ENCODE measurements around the gene YIPF1. TPM values are rescaled to one million over a fixed set of nuclear protein-coding genes. Genes with fewer than 3 reads are reported as not detected.

Gene YIPF1
- total and polyA plus RNA-seq, 4 donors = 19.9 to 33.3 (median 25.1) TPM

DNA sequence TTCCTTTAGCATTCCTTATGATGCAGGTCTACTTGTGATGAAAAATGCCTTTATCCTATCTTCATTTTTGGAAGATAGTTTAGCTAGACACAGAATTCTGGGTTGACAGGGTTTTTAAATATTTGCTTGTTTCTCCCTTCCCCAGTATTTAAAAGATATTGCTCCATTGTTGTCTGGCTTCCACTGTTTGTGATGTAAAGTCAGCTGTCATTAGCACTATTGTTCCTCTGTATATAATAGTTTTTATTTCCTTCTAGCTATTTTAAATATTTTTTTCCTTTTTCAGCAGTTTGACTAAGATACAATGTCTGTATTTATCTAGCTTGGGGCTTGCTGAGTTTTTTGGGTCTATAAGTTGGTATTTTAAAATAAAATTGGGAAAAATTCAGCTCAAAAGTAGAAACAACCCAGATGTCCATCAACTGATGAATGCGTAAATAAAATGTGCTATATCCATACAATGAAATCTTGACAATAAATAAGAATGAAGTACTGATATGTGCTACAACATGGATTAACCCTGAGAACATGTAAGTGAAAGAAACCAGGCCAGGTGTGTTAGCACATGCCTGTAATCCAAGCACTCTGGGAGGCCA lies 44.7 kb upstream of the YIPF1 start:
- TF ChIP-seq, protein P1, sequence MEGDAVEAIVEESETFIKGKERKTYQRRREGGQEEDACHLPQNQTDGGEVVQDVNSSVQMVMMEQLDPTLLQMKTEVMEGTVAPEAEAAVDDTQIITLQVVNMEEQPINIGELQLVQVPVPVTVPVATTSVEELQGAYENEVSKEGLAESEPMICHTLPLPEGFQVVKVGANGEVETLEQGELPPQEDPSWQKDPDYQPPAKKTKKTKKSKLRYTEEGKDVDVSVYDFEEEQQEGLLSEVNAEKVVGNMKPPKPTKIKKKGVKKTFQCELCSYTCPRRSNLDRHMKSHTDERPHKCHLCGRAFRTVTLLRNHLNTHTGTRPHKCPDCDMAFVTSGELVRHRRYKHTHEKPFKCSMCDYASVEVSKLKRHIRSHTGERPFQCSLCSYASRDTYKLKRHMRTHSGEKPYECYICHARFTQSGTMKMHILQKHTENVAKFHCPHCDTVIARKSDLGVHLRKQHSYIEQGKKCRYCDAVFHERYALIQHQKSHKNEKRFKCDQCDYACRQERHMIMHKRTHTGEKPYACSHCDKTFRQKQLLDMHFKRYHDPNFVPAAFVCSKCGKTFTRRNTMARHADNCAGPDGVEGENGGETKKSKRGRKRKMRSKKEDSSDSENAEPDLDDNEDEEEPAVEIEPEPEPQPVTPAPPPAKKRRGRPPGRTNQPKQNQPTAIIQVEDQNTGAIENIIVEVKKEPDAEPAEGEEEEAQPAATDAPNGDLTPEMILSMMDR (IDR thresholded peaks at IDR 0.05; ENCODE audit: control extremely low read depth, extremely low read depth) = no peak
- 97 to 98% methylated on average over 1 of the region's 1 CpG for WGBS, 2 donors
- Histone ChIP-seq H3K9me3 (ENCODE audit: control insufficient read depth in 4 of 4, insufficient read depth in 3 of 4, low read length in 3 of 4) (peaks cover 0 to 11% (median 3%) of the 10 kb centered on the region in 4 donors), H3K36me3 (ENCODE audit: control insufficient read depth in 4 of 4, insufficient read depth in 4 of 4, low read length in 4 of 4) (peaks cover 0 to 26% (median 12%) of the 10 kb centered on the region in 4 donors), H3K4me3 (no peak overlapping the region), H3K27ac (ENCODE audit: low read depth in 1 of 2, low read length in 1 of 2) (no peak overlapping the region), H3K27me3 (ENCODE audit: control insufficient read depth in 3 of 3, insufficient read depth in 3 of 3, low read length in 2 of 3) (no peaks in the 10 kb centered on the region), H3K9ac (ENCODE audit: insufficient read depth in 1 of 2, low read length in 2 of 2) (no peak overlapping the region), H3K4me1 (ENCODE audit: control insufficient read depth in 5 of 5, insufficient read depth in 5 of 5, low read length in 5 of 5) (peaks cover 0 to 2% (median 0%) of the 10 kb centered on the region in 5 donors)
- DNase-seq (no peak), ATAC-seq (ENCODE audit: insufficient read depth, low FRiP score) (no peak)

DNA sequence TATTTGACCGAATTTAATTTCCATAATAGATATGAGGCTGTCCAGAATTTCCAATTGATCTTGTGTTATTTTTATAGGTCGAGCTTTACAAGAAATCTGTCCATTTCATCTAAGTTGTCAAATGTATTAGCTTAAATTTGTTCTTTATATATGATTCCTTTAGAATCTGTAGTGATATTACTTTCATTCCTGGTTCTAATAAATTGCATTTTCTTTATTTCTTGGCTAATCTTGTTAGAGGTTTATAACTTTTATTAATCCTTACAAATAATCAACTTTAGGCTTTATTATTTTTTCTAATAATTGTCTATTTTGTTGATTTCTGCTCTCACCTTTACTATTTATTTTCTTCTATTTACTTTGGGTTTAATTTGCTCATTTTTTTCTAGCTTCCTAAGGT lies 41.9 kb upstream of the YIPF1 start:
- Histone ChIP-seq H3K4me1 (ENCODE audit: control insufficient read depth in 5 of 5, insufficient read depth in 5 of 5, low read length in 5 of 5) (no peaks in the 10 kb centered on the region), H3K27ac (ENCODE audit: low read depth in 1 of 2, low read length in 1 of 2) (no peak overlapping the region), H3K36me3 (ENCODE audit: control insufficient read depth in 4 of 4, insufficient read depth in 4 of 4, low read length in 4 of 4) (peaks cover 3 to 34% (median 21%) of the 10 kb centered on the region in 4 donors), H3K27me3 (ENCODE audit: control insufficient read depth in 3 of 3, insufficient read depth in 3 of 3, low read length in 2 of 3) (no peaks in the 10 kb centered on the region), H3K9me3 (ENCODE audit: control insufficient read depth in 4 of 4, insufficient read depth in 3 of 4, low read length in 3 of 4) (peaks cover 0 to 11% (median 3%) of the 10 kb centered on the region in 4 donors), H3K4me3 (no peak overlapping the region), H3K9ac (ENCODE audit: insufficient read depth in 1 of 2, low read length in 2 of 2) (no peak overlapping the region)
- DNase-seq (no peak), ATAC-seq (ENCODE audit: insufficient read depth, low FRiP score) (no peak)
- 96 to 98% methylated on average over 2 of the region's 2 CpGs for WGBS, 2 donors
- TF ChIP-seq, protein P1 (IDR thresholded peaks at IDR 0.05; ENCODE audit: control extremely low read depth, extremely low read depth) = no peak

DNA sequence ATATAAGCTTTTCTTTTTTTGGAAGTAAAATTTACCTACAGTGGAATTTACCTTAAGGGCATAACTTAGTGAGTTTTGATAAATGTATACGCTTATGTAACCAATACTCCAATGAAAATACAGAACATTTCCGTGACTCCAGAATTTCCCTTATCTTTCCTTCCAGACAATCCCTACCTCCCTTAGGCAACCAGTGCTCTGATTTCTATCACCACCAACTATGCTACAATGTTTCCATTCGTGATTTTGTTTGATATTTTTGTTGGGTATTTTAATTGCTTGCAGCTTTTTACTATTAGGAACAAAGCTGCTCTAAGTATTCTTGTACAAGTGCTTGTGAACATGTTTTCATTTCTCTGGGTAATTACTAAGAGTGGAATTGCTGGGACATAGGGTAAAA lies 41.3 kb upstream of the YIPF1 start:
- Histone ChIP-seq H3K27me3 (ENCODE audit: control insufficient read depth in 3 of 3, insufficient read depth in 3 of 3, low read length in 2 of 3) (no peaks in the 10 kb centered on the region), H3K27ac (ENCODE audit: low read depth in 1 of 2, low read length in 1 of 2) (no peak overlapping the region), H3K4me3 (no peak overlapping the region)

More for the DNA sequence above, 41.3 kb upstream of the YIPF1 start:
- 94 to 96% methylated on average over 3 of the region's 3 CpGs for WGBS, 2 donors
- ATAC-seq (ENCODE audit: insufficient read depth, low FRiP score) (no peak), DNase-seq (no peak)
- Histone ChIP-seq H3K9me3 (ENCODE audit: control insufficient read depth in 4 of 4, insufficient read depth in 3 of 4, low read length in 3 of 4) (peaks cover 0 to 11% (median 3%) of the 10 kb centered on the region in 4 donors), H3K4me1 (ENCODE audit: control insufficient read depth in 5 of 5, insufficient read depth in 5 of 5, low read length in 5 of 5) (no peaks in the 10 kb centered on the region), H3K36me3 (ENCODE audit: control insufficient read depth in 4 of 4, insufficient read depth in 4 of 4, low read length in 4 of 4) (peaks cover 3 to 32% (median 19%) of the 10 kb centered on the region in 4 donors), H3K9ac (ENCODE audit: insufficient read depth in 1 of 2, low read length in 2 of 2) (no peak overlapping the region)
- TF ChIP-seq, protein P1 (IDR thresholded peaks at IDR 0.05; ENCODE audit: control extremely low read depth, extremely low read depth) = no peak
